ENCODE data around the gene RRP1B.

GRCh38 chr21:43648171-43648570 lies 11.2 kb upstream of the RRP1B start:
- TF ChIP-seq EZH2 (IDR thresholded peaks at IDR 0.05) (no peak), POLR2AphosphoS5 (IDR thresholded peaks at IDR 0.05; ENCODE audit: borderline replicate concordance, low read depth, low read length) (no peak), FOXP2 (optimal IDR thresholded peaks at IDR 0.05; ENCODE audit: control extremely low read depth, extremely low read length, insufficient read depth) (no peak)

Data from SK-N-MC (cell line).